ENCODE data around the gene THSD7B.
"Not testable (repeated sequence)": the region's sequence is repeated elsewhere in the genome, so short reads cannot be mapped to it uniquely, and the experiment has no call there.

Gene THSD7B

GRCh38 chr2:136935119-136935518, 169.8 kb downstream of the THSD7B start:
- Mint-ChIP-seq H3K36me3 (ENCODE audit: low read depth) (no peaks in the 10 kb centered on the region), H3K27ac (no peak overlapping the region), H3K4me3 (no peak overlapping the region), H3K4me1 (no peaks in the 10 kb centered on the region), H3K9me3 (no peaks in the 10 kb centered on the region), H3K27me3 (ENCODE audit: low read depth, poor library complexity) (peaks cover 11% of the 10 kb centered on the region)
- no peak for TF ChIP-seq CTCF (IDR thresholded peaks at IDR 0.05)
- DNase-seq: no peak

GRCh38 chr2:136956050-136956449, 190.7 kb downstream of the THSD7B start:
- H3K4me1 Mint-ChIP-seq: no peaks in the 10 kb centered on the region
- no peaks in the 10 kb centered on the region for H3K27me3 Mint-ChIP-seq (ENCODE audit: low read depth, poor library complexity)
- DNase-seq: no peak
- no peaks in the 10 kb centered on the region for H3K36me3 Mint-ChIP-seq (ENCODE audit: low read depth)
- no peak overlapping the region for H3K4me3 Mint-ChIP-seq
- H3K27ac Mint-ChIP-seq: no peak overlapping the region
- TF ChIP-seq CTCF (IDR thresholded peaks at IDR 0.05): no peak
- no peaks in the 10 kb centered on the region for H3K9me3 Mint-ChIP-seq

- H3K4me1 Mint-ChIP-seq: no peaks in the 10 kb centered on the region
- H3K9me3 Mint-ChIP-seq: no peaks in the 10 kb centered on the region
- H3K4me3 Mint-ChIP-seq: no peak overlapping the region
- no peak for DNase-seq
- H3K36me3 Mint-ChIP-seq (ENCODE audit: low read depth): no peaks in the 10 kb centered on the region
- H3K27me3 Mint-ChIP-seq (ENCODE audit: low read depth, poor library complexity): no peaks in the 10 kb centered on the region
- TF ChIP-seq CTCF (IDR thresholded peaks at IDR 0.05): no peak
- no peak overlapping the region for H3K27ac Mint-ChIP-seq
These were observed 191.7 kb downstream of the THSD7B start for GRCh38 chr2:136957044-136957443.

- Mint-ChIP-seq H3K4me1 (no peaks in the 10 kb centered on the region), H3K9me3 (no peaks in the 10 kb centered on the region), H3K27me3 (ENCODE audit: low read depth, poor library complexity) (peaks cover 2% of the 10 kb centered on the region), H3K27ac (no peak overlapping the region), H3K4me3 (no peak overlapping the region), H3K36me3 (ENCODE audit: low read depth) (no peaks in the 10 kb centered on the region)
- no peak for TF ChIP-seq CTCF (IDR thresholded peaks at IDR 0.05)
- no peak for DNase-seq
These were observed 196.9 kb downstream of the THSD7B start for GRCh38 chr2:136962105-136962725.

GRCh38 chr2:136966485-136966884, 201.1 kb downstream of the THSD7B start:
- peaks cover 8% of the 10 kb centered on the region for H3K27me3 Mint-ChIP-seq (ENCODE audit: low read depth, poor library complexity)
- no peak overlapping the region for H3K27ac Mint-ChIP-seq
- H3K36me3 Mint-ChIP-seq (ENCODE audit: low read depth): no peaks in the 10 kb centered on the region
- no peaks in the 10 kb centered on the region for H3K9me3 Mint-ChIP-seq
- H3K4me3 Mint-ChIP-seq: no peak overlapping the region
- DNase-seq: no peak
- no peaks in the 10 kb centered on the region for H3K4me1 Mint-ChIP-seq
- TF ChIP-seq CTCF (IDR thresholded peaks at IDR 0.05): no peak

- no peaks in the 10 kb centered on the region for H3K36me3 Mint-ChIP-seq (ENCODE audit: low read depth)
- no peak for DNase-seq
- no peak for TF ChIP-seq CTCF (IDR thresholded peaks at IDR 0.05)
- H3K4me3 Mint-ChIP-seq: no peak overlapping the region
- no peak overlapping the region for H3K27ac Mint-ChIP-seq
- H3K27me3 Mint-ChIP-seq (ENCODE audit: low read depth, poor library complexity): no peaks in the 10 kb centered on the region
- H3K9me3 Mint-ChIP-seq: peaks cover 7% of the 10 kb centered on the region
- H3K4me1 Mint-ChIP-seq: no peaks in the 10 kb centered on the region
These were observed 215.0 kb downstream of the THSD7B start for GRCh38 chr2:136980303-136980702.

GRCh38 chr2:136981689-136982088, 216.3 kb downstream of the THSD7B start:
- not testable (repeated sequence) for H3K9me3 Mint-ChIP-seq; DNase-seq; H3K4me1 Mint-ChIP-seq; H3K36me3 Mint-ChIP-seq (ENCODE audit: low read depth); H3K27me3 Mint-ChIP-seq (ENCODE audit: low read depth, poor library complexity); H3K4me3 Mint-ChIP-seq; H3K27ac Mint-ChIP-seq

Measured in nephron progenitor cell (in vitro differentiated cells).